SW480 (cell line): ENCODE data around the gene LRRC9.
A peak's percentile ranks its signal among the peaks of the same experiment; 100 is the strongest.
"Not testable (repeated sequence)": the region's sequence is repeated elsewhere in the genome, so short reads cannot be mapped to it uniquely, and the experiment has no call there.

Source experiments
- DNase-seq: peaks from one replicate; pipeline ENCODE4 v3.0.0-alpha.2; 2016; ENCODE audit warnings: low spot score

LRRC9 gene

DNA sequence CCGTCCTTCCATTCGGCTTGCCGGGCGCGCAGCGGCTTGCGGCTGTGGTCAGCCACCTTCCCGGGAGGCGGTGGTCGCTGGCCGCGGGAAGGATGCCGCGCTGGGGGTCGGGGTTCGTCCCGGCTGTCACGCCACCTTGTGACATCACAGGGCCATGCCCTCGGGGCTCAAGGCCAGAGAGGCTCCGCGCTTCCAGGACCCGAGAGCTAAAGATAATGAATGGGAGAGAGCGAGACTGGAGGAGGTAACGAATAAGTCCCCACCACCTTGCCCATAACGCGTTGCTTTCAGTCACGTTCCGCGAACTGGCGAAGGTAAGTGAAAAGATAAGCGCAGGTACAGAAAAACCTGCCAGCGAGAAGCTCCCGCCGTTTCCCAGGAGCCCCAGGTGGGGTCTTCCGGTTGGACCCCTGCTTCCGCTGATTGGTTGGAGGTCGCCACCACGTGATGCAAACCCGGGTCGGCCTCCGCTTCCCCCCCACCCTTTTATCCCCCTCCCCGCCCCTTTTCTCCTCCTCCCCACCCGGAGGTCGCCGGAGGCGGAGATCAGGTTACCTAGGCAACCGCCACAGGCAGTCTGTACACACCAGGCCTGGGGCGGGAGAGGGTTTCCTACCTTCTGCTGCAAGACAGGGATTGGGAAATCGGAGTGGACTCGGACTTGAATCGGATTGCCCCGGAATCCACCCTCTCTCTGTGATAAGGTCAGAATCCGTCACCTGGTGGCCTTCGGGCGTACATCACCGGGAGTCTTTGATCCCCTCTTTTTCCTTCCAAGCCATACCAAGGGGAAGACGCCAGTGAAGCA is at the start of gene LRRC9:
TSS of gene LRRC9 (plus strand) at position 575 of the 808 bp plus-strand sequence.
- DNase-seq = no peak

DNA sequence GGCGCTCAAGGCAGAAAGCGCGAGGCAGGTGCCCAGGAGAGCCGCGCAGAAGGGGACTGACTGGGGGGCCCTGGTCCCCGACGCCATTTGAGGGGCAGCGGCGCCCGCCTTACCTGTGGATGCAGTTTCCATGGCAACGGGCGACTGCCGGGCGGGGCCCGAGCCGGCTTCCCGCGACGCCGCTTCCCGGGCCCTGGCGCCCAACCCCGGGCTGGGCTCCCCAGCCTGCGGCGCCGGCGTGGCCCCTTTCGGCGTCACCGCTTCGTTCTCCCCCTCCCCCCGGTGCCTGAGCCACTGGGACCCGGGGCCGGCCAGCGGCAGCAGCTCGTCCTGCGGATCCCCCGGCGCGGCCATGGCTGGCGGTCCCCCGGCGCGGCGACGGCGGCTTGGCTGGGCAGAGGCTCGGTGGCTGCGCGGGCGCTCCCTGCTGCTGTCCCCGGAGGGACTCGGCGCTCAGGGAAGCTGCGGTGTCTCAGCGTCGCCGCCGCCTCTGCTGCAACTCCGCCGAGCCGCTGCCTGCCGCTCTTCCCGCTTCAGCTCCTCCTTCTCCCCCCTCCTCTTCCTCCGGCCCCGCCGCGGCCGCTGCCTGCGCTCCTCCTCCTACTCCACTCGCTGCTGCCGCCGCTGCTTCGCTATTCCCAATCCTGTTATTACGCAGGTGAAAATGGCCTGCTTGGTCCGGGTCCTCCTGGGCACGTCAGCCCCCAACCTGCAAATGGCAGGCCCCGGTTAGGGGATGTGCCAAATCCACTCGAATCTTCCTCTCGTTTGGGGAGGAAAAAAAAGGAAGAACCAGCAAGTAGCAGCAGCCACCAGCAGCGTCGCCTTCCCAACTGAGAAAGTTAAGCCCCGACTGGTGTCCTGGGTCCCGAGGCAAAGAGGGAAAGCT is 49.4 kb upstream of the LRRC9 start, which contains the start of gene RTN1:
TSS of gene RTN1 (minus strand) at position 500 of the 889 bp plus-strand sequence. CDS start at position 354, 146 bp downstream.
- DNase-seq = peak; percentile 62

DNA sequence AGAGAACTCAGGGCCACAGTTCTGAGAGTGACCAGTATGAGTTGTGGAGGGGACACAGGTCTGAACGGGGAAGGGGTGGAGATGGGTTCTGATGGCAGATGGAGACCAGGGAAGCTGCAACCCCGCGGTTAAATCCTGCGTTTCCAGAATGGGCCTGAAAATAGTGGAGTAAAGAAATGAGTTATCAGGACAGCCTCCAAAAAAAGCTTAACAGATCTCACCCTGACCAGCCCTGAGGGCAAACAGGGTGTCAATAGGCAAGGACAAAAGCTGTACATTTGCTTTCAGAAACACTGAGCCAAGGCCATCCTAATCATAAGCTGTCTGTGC is 48.8 kb upstream of the LRRC9 start:
- no peak for DNase-seq

DNA sequence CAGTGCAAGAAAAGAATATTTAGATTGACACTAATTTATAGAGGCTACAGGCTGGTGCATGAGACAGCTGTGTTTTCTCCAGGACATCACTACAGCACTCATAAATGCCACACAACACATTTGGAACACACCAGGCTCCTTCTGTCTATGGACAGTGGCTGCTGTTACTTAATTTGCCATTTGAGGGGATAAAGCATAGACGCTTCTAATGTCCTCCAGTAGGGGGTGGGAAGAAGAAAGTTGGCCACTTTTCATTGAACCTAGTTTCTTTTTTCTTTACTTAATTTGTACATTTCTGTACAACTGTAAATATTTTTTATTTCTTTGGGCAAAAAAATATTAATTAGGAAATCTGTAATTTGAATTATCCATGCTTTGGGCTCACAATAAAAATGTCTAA is 37.0 kb upstream of the LRRC9 start:
- no peak for DNase-seq

DNA sequence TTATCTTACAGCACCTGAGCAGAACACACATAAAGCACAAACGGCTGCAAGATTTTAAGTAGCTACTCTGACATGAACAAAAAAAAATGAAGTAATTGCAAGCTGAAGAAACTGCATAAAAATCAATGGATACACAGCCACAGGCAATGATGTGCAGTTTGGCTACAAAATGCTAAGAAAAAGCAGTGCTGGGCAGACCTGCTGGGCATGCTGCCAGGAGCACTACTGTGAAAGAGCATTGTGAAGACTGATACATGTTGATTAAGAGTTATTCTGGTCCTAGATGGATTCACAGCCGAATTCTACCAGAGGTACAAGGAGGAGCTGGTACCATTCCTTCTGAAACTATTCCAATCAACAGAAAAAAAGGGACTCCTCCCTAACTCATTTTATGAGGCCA is 29.3 kb upstream of the LRRC9 start:
- DNase-seq = no peak

DNA sequence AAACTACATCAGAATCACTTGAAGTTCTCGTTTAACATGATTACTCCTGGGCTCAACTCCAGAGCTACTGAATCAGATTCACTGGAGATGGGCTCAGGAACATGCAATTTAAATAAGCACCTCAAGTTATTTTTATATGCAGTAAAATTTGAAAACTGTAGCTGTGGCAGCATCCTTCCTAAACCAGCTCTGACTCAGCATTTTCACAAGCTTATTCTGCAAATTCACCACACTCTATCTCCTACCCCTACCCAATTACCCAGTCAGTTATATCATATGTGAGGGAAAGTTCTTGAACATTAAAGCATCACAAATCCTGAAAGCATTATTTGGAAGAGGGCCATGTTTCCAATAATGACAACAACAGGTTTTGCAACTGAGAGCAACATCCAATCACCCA is 24.2 kb upstream of the LRRC9 start:
- no peak for DNase-seq

DNA sequence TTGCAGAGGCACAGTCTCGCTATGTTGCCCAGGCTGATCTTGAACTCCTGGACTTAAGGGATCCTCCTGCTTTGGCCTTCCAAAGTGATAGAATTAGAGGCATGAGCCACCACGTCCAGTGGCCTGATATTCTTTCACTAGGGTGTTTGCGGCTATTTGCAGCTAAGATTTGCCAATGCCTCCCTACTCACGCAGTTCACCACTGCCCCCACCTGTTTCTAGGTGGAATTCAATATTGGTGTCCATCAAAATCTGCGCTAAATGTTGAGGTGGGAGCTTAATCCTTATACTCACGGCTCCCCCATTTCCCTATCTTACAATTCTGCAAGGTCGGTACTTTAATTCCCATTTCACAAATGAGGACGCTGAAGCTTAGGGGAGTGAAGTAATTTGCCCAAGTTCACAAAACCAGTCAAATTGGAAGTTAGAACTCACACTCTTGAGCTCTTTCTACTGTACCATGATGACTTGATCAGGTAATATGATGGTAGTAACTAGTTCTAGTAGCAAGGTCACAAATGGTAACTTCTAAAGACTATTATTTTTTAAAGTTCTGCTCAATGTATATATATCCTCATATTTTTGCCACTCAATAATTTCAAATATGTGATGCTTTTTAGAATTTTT is 22.1 kb upstream of the LRRC9 start:
- peak; percentile 34 for DNase-seq

DNA sequence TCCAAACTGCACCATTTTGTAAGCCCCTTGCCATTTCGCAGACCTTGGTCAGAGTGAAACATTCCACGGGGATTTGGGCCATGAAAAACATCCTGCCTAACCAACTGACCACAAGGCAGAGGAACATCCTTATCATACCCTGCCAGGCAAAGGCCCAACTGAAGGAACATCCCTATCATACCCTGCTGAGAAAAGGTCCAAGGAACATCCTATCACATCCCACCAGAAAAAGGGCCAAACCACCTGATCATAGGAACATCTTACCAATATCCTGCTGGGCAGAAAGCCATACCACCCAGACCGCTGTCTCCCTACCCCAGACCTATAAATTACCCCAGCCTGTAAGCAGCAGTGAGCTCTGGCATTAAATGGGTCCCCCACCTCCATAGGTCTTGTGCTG is 19.4 kb upstream of the LRRC9 start:
- no peak for DNase-seq

DNA sequence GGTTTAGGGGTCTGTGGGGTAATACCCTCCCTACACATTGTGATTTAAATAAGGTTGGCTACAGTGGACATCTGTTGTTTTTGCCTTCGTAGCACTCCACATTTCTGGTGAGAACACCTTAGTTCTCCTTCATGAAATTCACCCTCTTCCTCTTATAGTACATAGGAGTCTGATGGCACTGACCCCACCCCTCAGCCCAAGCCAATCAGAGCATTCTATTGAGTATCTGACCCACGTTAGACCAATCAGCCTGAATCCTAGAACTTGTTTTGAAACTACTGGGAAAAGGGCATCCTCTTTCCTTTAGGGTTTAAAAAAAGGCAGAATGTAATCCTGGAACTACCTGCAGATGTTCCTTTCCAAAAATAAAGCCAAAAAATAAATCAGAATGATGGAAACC is 15.8 kb upstream of the LRRC9 start:
- no peak for DNase-seq

DNA sequence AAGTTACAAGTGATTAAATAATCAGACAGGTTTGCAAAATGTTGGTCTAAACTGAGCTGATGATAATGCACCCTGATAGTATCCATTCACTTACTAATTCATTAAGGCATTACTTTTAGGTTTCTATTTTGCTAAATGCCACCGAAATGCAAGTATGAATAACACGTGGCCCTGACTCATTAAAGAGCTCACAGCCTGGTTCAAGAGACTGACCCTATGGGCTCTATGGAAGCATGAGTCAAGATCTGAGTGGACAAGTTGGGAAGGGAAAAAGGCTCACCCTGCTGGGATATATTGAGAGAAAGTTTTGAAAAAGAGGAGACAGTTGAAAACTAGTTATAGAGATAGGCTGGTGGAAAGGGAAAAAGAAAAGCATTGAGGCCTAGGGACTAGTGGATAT is 14.8 kb upstream of the LRRC9 start:
- no peak for DNase-seq

DNA sequence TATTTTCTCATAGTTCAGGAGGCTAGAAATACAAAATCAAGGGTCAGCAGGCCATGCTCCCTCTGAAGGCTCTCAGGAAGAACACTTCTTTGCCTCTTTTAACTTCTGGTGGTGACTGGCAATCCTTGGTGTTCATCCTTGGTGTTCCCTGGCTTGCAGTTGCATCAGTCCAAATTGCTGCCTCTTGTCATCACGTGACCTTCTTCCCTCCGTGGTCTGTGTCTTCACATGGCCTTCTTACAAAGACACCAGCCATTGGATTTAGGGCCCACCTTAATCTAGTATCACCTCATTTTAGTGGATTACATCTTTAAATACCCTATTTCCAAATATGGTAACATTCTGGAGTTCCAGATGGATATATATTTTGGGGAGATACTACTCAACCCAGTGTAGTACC is 7.5 kb upstream of the LRRC9 start:
- DNase-seq = no peak

DNA sequence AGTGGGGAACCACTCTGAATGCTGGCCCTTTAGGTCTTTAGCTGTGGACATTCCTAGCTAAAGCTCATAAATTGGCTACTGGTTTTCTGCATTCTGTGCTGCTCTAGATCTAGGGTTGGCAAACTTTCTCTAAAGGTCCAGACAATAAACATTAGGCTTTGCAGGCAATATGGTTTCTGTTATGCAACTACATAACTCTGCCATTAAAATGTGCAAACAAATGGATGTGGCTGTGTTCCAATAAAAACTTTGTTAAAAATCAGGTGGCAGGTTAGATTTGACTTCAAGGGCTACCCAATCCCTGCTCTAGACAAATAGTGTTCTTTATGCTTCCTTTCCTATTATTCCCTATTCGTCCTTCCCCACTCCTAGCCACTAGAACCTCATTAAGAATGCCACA is 6.8 kb upstream of the LRRC9 start:
- DNase-seq = no peak

DNA sequence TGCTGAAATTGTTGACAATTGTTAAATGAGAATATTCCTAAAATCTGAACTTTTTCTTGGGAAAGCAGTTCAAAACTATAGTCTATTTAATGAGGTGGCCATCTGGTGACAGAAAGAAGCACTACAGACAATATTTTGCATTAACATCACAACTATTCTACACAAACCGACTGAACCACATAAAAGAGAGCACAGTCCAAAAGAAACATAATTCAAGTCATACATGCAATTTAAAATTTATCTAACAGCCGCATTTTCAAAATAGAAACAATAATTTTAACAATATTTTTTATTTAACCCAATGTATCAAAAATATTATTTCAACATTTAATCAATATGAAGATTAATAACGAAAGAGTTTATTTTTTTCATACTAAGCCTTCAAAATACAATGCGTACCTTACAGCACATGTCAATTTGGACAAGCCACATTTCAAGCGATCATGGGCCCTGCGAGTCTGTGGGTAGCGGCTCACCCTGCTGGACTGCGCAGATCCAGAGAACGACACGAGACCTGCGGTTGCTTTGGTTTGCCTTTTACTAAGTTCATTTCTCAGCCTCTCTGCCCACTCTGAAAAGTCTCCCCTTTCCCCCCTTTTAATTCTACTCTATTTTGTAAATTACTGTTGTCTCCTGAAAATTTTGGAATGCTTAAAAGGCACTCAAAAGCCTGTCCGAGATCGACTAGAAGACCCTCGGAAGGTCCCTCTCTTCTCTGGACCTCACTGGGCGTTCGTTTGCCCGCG is 947 bp upstream of the LRRC9 start:
- DNase-seq = peak; percentile 47

DNA sequence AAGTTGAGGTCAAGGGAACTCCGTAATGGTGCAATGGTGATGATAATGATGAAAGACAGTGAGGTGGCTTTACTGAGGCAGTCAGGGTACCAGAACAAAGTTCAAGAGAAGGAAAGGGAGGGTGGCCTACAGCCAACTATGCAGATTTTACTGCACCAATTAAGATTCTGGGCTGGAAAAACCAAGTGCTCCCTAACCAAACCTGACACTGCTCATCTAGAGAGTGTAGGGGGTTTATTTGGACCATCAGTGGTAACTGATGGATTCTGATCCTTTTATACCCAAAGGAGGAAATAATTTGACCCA is 387 bp downstream of the LRRC9 start:
- no peak for DNase-seq

DNA sequence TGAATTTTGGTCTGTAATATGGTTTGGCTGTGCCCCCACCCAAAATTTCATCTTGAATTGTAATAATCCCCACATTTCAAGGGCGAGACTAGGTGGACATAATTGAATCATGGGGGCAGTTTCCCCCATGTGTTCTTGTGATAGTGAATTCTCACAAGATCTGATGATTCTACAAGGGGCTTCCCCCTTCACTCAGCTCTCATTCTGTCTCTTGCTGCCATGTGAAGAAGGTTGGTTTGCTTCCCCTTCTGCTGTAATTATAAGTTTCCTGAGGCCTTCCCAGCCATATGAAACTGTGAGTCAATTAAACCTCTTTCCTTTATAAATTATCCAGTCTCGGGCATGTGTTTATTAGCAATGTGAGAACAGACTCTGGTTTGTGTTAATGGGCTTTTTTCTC is 5.9 kb downstream of the LRRC9 start:
- DNase-seq = no peak

DNA sequence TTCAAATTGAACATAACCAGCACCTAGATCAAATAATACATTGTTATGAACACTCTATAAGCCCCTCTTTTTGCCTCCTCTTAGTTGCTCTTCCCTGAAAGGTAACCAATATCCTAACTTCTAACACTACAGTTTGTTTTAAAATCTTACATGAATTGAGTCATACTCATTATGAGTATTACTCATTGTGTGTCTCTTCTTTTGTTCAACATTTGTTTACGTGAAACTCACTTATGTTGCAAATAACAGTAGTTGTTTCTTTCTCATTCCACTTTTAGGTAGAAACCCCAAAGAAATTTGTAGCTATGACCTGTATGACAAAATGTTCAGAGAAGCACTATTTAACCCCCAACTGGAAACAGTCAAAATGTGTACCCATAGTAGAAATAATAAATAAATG is 6.6 kb downstream of the LRRC9 start:
- DNase-seq = no peak

DNA sequence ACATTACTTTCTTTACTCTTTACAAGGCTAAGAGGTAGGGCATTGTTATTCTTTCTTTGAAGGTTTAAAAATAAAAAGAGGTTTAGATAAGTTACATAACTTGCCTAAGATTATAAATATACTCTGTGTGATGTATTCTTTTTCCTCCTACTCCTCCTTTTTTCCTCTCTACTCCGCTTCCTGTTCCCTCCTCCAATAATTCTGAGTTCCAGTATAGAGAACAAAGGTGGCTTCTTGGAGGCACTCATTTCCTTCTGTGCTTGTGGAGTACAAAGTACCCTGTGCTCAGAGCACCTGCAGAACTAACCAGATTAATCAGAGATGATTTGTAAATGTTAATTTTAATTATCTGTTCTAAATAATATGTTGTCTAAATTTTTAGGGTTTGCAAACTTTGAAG is 11.3 kb downstream of the LRRC9 start:
- DNase-seq = no peak

DNA sequence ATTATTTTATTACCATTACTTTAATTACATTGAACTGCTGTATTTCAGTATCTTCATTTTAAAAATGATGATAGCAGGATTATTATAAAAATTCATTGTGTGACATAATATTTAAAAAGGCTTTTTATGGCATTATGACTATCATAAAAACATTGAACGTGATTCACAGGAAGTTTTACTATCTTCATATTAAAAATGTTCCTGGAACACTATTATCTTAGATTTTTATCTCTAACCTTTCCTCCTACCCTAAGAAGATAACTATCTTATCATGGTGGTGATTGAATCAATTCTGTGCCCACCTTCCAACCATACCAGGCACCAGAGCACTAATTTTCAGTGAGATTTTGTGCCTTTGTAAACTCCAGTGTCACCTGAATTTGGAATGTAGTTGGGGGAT is 16.2 kb downstream of the LRRC9 start:
- no peak for DNase-seq

DNA sequence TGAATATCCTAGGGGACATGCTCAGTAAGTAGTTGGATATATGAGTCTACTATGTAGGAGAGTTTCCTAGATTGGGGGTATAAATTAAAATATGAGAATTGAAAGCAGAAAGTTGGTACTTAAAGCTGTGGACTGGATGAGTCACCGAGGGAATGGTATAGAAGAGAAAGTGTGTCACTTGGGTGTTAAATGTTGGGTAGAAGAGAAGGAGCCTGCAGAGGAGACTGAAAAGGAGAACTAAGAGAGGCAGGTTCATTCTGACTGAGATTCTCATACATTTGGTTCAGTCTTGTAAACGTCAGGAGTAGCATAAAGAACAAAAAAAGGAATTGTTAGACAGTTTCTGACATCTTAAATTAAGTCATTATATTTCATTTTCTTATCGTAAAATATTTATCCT is 19.9 kb downstream of the LRRC9 start:
- DNase-seq = no peak

DNA sequence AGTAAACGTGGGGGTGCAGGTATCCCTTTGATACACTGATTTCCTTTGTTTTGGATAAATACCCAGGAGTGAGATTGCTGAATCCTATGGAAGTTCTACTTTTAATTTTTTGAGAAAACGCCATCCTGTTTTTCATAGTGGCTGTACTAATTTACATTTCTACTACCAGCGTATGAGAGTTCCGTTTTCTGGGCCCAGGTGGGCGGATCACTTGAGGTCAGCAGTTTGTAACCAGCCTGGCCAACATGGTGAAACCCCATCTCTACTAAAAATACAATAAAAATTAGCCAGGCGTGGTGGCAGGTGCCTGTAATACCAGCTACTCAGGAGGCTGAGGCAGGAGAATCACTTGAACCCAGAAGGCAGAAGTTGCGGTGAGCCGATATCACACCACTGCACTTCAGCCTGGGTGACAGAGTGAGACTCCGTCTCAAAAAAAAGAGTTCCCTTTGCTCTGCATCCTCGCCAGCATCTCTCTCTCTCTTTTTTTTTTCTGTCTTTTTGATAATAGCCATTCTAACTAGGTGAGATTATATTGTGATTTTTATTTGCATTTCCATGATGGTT is 22.4 kb downstream of the LRRC9 start:
- DNase-seq = not testable (repeated sequence)

DNA sequence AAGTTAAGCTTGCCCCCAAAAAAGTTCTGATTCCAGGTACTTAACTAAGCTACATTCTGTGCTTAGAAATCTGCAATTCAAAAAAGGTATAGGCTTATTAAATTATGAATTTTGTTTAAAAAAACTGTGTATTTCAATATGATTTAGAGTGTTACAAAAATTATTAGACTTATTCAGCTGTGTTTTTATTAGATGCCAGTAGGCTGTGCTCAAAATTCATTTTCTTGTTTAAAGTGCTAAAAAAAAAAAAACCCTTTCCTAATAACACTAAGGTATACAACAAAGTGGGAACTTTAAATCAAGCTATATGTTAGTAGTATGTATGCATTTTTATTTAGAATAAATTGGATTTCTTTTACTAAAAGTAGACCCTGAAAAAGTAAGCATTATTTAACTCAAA is 25.0 kb downstream of the LRRC9 start:
- no peak for DNase-seq

DNA sequence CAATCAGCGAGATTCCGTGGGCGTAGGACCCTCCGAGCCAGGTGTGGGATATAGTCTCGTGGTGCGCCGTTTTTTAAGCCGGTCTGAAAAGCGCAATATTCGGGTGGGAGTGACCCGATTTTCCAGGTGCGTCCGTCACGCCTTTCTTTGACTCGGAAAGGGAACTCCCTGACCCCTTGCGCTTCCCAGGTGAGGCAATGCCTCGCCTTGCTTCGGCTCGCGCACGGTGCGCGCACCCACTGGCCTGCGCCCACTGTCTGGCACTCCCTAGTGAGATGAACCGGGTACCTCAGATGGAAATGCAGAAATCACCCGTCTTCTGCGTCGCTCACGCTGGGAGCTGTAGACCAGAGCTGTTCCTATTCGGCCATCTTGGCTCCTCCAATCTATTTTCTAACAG is 32.2 kb downstream of the LRRC9 start:
- not testable (repeated sequence) for DNase-seq
